Stimulated activated CD4-positive, alpha-beta T cell treated with anti-CD3 and anti-CD28 coated beads, TNF-alpha, amount 100 ng/mL, for 48 hours (primary cell): ENCODE measurements around the gene METTL16.

Experiments used
- DNase-seq, 3 donors: peaks; one replicate each; pipeline ENCODE4 v3.0.0-alpha.2; 2020; ENCODE audit warnings: low read depth in 3 of 3

The METTL16 gene

DNA sequence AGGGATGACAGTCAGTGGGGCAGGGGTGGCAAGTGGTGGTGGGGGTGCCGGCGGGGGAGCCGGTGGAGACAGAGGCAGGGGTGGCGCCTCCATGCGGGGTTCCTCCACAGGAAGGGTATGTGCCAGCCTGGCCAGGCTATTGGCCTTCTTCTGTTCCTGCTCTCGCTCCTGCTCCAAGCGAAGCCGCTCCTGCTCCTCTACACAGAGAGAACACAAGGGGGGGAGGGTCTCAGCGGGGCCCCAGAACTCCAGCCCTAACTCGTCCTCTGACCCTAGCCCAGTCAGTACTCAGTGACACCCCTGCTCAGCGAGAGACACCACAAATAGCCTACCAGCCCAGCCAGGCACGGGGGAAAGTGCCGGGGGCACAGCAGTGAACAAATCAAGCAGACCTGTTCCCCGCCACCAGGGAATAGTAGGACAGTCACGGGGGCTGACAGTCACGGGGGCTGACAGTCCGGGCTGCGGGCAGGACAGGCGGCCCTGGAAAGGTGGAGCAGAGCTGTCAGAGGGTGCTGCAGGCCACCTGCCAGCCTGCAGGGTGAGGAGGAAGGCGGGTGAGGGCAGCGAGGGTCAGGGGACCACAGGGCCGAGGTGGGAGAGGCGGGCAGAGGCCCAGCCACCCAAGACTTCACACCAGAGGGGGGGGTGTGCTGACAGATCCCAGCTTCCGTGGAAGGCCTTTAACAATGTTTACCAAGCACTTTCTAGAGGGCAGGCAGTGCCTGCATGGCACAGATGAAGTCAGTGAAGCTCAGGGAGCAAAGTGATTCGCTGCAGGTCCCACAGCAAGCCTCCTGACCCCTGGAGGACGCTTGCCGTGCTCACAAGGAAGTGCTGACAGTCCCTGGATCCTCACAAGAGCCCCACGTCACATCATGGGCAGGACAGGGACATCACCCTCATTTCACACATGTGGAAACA lies 116.2 kb downstream of the METTL16 start:
- no peak for DNase-seq

DNA sequence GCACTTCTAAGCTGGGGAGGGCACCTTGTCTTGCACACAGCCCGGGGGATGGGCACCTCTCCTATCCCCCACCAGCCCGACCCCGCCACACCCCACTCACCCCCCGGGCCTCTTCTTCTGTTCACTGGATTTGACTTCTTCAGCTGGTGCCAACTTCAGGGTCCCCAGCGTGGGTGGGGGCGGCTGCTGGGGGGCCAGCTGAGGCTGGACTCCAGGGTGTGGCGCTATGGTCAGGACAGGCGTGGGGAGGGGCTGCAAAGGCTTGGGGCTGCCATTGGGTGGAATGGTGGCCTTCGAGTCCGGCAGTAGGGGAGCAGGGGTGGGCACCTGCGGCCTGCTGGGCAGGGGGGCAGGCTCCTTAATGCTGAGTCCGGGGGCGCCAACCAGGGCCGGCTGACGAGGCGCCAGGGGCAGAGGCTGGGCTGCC lies 116.9 kb downstream of the METTL16 start:
- DNase-seq: no peak

- no peak for DNase-seq
These were observed 117.5 kb downstream of the METTL16 start for GRCh38 chr17:2393954-2394749.

DNA sequence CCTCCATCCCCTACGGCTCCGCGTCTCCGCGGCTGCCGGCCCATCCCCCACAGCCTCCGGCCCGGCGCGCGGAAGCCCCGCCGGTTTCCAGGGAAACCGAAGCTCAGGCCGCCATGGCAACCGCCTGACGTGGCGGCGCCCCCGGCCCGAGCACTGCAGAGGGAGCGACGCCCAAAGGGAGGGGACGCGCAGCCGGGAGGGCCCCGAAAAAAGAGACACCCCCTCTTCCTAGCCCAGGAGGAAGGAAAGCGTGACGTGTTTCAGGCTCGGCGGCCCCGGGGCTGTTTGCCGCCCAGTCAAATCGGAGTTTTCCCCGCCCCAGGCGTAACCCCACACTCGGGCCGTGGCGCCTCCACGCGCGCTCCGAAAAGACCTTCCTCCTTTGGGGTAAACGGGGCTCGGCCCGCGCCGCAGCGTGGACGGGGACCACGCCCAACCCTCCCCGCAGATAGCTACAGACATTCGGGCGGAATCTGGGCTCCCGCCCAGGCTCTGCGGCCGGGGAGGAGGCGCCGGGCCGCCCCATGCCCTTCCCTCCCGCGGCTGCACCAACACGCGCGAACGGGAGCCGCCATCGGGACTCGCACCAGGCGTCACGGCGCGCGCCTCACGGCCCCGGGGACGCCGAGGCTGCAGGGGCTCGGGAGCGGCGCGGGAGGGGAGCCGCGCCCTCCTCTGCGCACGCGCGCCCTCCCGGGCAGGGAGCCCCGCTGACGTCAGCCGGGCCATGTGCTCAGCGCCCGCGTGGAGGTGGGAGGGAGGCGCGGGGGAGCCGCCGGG lies 118.3 kb downstream of the METTL16 start:
- peak; percentile 75 to 88 (median 87) for DNase-seq

DNA sequence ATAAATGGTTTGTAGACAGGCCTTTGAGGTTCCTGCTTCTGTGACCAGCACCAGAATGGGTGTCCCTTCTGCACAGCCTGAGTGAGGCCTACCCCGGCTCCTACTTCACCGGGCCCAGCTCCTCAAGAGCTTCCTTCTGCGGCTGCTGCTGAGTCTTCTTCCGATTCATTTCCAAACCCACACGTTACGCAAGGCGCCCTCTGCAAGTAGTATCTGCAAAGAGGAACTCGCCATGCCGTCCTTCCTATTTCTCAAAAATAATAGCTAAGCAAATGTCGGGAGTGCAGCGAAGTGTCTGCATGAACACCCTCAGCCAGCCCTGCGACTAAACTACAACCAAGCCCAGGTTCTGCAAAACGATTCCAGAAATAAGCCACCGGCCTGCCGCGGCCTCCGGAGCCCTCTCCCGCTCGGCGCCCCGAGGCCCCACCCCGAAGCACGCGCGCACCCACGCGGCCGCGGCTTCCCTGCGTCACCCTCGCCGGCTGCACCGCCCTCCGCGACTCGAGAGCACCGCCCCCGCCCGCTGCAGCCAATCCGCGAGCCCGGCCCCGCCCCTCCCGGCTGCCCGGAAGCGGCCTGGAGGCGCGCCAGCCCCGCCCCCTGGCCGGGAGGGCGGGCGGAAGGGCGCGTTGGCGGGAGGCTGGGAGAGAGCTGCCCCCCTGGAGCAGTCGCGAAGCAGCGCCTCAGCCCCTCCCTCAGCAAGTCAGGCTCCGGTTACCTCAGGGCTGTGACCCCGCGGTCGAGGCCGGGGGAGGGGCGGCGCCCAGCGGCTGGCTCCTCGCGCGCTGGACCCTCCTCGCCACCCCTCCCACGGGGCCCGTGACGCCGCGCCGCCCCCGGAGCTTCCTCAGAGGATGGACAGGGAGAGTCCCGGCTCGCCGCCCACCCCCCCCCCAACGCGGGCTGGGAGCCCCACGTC lies 119.2 kb downstream of the METTL16 start:
- peak; percentile 97 to 99 (median 98) for DNase-seq

DNA sequence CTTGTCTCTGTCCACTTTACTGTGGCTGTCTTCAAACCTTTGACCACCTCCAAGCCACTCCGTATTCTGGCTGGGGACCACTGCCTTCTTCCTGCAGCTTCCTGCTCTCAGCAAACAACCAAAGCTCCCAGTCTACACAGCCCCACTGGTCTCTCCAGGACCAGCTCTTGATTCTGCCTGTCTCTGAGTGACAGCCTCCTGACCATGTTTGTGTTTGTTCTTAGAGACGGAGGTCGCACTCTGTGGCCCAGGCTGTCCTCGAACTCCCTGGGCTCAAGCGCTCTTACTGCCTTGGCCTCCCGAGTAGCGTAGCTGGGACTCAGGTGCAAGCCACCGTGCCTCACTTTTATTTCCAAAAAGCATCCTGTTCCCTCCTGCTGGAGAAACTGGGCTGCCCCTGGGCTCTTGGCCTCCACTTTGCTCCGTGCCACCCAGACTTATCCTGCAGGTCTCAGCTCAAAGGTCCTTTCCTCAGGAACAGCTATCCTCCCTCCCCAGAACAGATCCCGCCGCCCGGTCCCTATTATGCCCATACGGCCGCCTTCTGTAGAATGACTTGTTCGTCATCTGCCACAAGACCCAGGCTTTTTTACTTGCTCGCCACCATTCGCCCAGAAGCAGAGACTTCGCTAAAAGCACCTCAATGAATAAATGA lies 120.0 kb downstream of the METTL16 start:
- DNase-seq: no peak

GRCh38 chr17:2390199-2390836 lies 121.4 kb downstream of the METTL16 start:
- no peak for DNase-seq

DNA sequence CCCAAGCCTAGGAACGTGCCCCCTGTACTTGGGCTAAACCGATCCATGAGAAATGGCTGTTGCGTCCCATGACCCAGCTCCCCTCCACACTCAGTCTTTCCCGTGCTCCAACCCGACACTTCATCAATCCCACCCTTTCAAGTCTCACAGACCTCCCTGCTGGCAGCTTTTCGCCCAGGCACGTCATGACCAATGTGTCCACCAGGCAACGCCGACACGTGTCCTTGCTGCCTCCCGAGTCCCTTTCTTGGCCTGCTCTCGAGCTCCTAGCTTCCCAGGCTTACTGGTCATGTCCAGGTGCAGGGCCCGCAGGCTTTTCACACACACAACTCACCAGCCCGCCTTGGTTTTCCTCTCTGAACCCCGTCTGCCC lies 123.0 kb downstream of the METTL16 start:
- no peak for DNase-seq

GRCh38 chr17:2388020-2388682 lies 123.5 kb downstream of the METTL16 start:
- DNase-seq: no peak

GRCh38 chr17:2387086-2388019 lies 124.3 kb downstream of the METTL16 start:
- no peak for DNase-seq

GRCh38 chr17:2386400-2387085 lies 125.1 kb downstream of the METTL16 start:
- DNase-seq: no peak

GRCh38 chr17:2385240-2386210 lies 126.2 kb downstream of the METTL16 start:
- no peak for DNase-seq

- DNase-seq: no peak
These were observed 127.1 kb downstream of the METTL16 start for GRCh38 chr17:2384439-2385127.

- no peak for DNase-seq
These were observed 128.0 kb downstream of the METTL16 start for GRCh38 chr17:2383628-2384167.

DNA sequence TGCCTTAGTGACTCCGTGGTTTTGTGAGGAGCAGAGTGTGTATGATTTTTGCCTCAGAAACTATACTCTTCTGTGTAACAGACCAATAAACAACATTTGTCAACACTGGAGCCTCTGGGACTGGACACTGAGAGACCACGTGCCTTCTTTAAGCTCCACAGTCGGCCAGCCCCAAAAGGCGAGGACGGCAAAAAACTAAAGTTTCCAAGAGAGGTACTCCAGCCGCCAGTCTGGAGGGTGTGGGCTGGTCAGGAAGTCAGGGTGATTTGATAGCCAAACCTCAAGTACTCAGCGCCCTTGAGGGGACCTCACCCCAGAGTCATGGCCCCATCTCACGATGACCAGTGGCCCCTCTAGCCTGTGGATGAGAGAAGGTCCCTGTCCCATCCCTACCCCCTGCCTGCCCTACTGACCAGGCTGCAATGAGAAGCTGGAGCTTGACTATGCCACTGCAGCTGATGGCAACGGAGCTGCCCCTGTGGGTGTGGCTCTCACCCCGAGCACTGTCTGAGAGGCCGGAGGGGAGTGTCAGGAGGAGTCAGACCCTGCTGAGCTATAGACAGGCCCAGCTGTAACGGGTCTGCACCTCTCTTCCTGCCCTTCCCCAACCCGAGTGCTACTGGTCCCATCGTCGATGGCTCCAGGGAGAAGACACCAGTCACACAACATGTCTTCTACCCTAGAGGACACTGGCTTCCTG lies 130.6 kb downstream of the METTL16 start:
- DNase-seq: no peak
